ENCODE results near the gene PDSS2.

DNA sequence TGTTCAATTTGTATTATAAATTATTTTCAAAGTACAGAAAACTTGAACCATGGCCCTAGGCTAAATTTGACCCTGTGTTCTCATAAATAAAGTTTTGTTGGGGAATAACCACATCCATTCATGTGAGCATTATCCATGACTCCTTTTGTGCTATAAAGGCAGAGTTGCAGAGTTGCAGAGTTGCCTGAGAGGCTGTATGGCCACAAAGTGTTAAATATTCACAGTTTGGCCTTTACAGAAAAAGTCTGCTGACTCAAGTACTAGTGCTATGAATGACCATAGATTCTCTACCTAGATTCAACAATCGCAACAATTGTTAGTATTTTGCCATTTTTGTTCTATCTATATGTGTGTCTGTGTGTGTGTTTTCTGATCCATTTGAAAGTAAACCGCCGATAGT is 297.8 kb downstream of the PDSS2 start:
- TF ChIP-seq, protein P1, sequence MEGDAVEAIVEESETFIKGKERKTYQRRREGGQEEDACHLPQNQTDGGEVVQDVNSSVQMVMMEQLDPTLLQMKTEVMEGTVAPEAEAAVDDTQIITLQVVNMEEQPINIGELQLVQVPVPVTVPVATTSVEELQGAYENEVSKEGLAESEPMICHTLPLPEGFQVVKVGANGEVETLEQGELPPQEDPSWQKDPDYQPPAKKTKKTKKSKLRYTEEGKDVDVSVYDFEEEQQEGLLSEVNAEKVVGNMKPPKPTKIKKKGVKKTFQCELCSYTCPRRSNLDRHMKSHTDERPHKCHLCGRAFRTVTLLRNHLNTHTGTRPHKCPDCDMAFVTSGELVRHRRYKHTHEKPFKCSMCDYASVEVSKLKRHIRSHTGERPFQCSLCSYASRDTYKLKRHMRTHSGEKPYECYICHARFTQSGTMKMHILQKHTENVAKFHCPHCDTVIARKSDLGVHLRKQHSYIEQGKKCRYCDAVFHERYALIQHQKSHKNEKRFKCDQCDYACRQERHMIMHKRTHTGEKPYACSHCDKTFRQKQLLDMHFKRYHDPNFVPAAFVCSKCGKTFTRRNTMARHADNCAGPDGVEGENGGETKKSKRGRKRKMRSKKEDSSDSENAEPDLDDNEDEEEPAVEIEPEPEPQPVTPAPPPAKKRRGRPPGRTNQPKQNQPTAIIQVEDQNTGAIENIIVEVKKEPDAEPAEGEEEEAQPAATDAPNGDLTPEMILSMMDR (IDR thresholded peaks at IDR 0.05) = no peak
- no peak for TF ChIP-seq POLR2A (IDR thresholded peaks at IDR 0.05)
